H9 (cell line): Measurements from ENCODE around the gene KIF12. TPM values are rescaled to one million over a fixed set of nuclear protein-coding genes. Genes with fewer than 3 reads are reported as not detected.

ENCODE experiments used
- DNase-seq: peaks from one replicate; pipeline ENCODE4 v3.0.0-alpha.2; 2017
- H2AFZ ChIP-seq: one replicate; pipeline ENCODE4 v1.6.1; 2013; ENCODE audit warnings: mild to moderate bottlenecking, low read length, control low read depth, moderate library complexity
- H2AK5ac ChIP-seq: 2 replicates; pipeline ENCODE4 v1.6.1; 2013; ENCODE audit warnings: low read length, control low read depth, mixed read lengths; ENCODE audit not compliant: insufficient read length
- H2BK120ac ChIP-seq: one replicate; pipeline ENCODE4 v1.6.1; 2013; ENCODE audit warnings: low read depth, mild to moderate bottlenecking, low read length, control low read depth, inconsistent platforms; ENCODE audit not compliant: poor library complexity, severe bottlenecking
- H2BK12ac ChIP-seq: 2 replicates; pipeline ENCODE4 v1.6.1; 2013; ENCODE audit warnings: low read length, control low read depth, mixed read lengths, low read depth; ENCODE audit not compliant: insufficient read length
- H2BK15ac ChIP-seq: 2 replicates; pipeline ENCODE4 v1.6.1; 2013; ENCODE audit warnings: low read depth, low read length, control low read depth
- H2BK20ac ChIP-seq: one replicate; pipeline ENCODE4 v1.6.1; 2013; ENCODE audit warnings: low read depth, mild to moderate bottlenecking, low read length, control low read depth, inconsistent platforms; ENCODE audit not compliant: poor library complexity, severe bottlenecking
- H2BK5ac ChIP-seq: 2 replicates; pipeline ENCODE4 v1.6.1; 2013; ENCODE audit warnings: low read length, control low read depth, mixed read lengths; ENCODE audit not compliant: insufficient read length
- H3K14ac ChIP-seq: 2 replicates; pipeline ENCODE4 v1.6.1; 2013; ENCODE audit warnings: low read length, control low read depth; ENCODE audit not compliant: insufficient read depth
- H3K18ac ChIP-seq: 2 replicates; pipeline ENCODE4 v1.6.1; 2013; ENCODE audit warnings: low read depth, mild to moderate bottlenecking, mixed read lengths, low read length, control low read depth; ENCODE audit not compliant: insufficient read length
- H3K23ac ChIP-seq: 2 replicates; pipeline ENCODE4 v1.6.1; 2013; ENCODE audit warnings: low read length, control low read depth, mixed read lengths, low read depth; ENCODE audit not compliant: insufficient read length
- H3K23me2 ChIP-seq: 2 replicates; pipeline ENCODE4 v1.6.1; 2013; ENCODE audit warnings: low read depth, mild to moderate bottlenecking, mixed read lengths, low read length, control low read depth; ENCODE audit not compliant: insufficient read length, poor library complexity, severe bottlenecking
- H3K27ac ChIP-seq: 2 replicates; pipeline ENCODE4 v1.5.1; 2013; ENCODE audit warnings: low read length, control low read depth, mixed read lengths, low read depth; ENCODE audit not compliant: insufficient read length
- H3K27me3 ChIP-seq: 2 replicates; pipeline ENCODE4 v1.6.1; 2013; ENCODE audit warnings: low read length, control low read depth, inconsistent platforms; ENCODE audit not compliant: insufficient read depth
- H3K4ac ChIP-seq: 2 replicates; pipeline ENCODE4 v1.6.1; 2013; ENCODE audit warnings: low read depth, mild to moderate bottlenecking, control low read depth, inconsistent platforms, low read length, moderate library complexity
- H3K4me1 ChIP-seq: 2 replicates; pipeline ENCODE4 v1.6.1; 2013; ENCODE audit warnings: low read length, control low read depth, inconsistent platforms; ENCODE audit not compliant: insufficient read depth
- H3K4me2 ChIP-seq: 2 replicates; pipeline ENCODE4 v1.6.1; 2013; ENCODE audit warnings: low read length, control low read depth, mixed read lengths; ENCODE audit not compliant: insufficient read length, insufficient read depth
- H3K56ac ChIP-seq: 2 replicates; pipeline ENCODE4 v1.6.1; 2013; ENCODE audit warnings: low read depth, mild to moderate bottlenecking, mixed read lengths, low read length, control low read depth; ENCODE audit not compliant: insufficient read length
- H3K79me1 ChIP-seq: 2 replicates; pipeline ENCODE4 v1.6.1; 2013; ENCODE audit warnings: low read depth, mild to moderate bottlenecking, moderate library complexity, low read length, control low read depth, inconsistent platforms; ENCODE audit not compliant: insufficient read depth, poor library complexity, severe bottlenecking
- H3K79me2 ChIP-seq: 2 replicates; pipeline ENCODE4 v1.6.1; 2013; ENCODE audit warnings: low read length, control low read depth, inconsistent platforms; ENCODE audit not compliant: insufficient read depth
- H3K9ac ChIP-seq: 2 replicates; pipeline ENCODE4 v1.6.1; 2013; ENCODE audit warnings: low read length, control low read depth, mixed read lengths; ENCODE audit not compliant: insufficient read length; ENCODE audit errors: extremely low read depth
- H3K9me3 ChIP-seq: one replicate; pipeline ENCODE4 v1.6.1; 2013; ENCODE audit warnings: low read depth, low read length, inconsistent platforms; ENCODE audit not compliant: control insufficient read depth
- H3T11ph ChIP-seq: one replicate; pipeline ENCODE4 v1.6.1; 2013; ENCODE audit warnings: mild to moderate bottlenecking, low read length, control low read depth, inconsistent platforms
- H4K20me1 ChIP-seq: one replicate; pipeline ENCODE4 v1.6.1; 2013; ENCODE audit not compliant: control insufficient read depth, insufficient read length, insufficient read depth
- H4K5ac ChIP-seq: 2 replicates; pipeline ENCODE4 v1.6.1; 2013; ENCODE audit warnings: low read depth, mild to moderate bottlenecking, mixed read lengths, low read length, control low read depth; ENCODE audit not compliant: insufficient read length
- H4K8ac ChIP-seq: replicated peaks from 2 replicates; pipeline ENCODE4 v1.6.1; 2013; ENCODE audit warnings: low read length, control low read depth, mixed read lengths, low read depth; ENCODE audit not compliant: insufficient read length
- H4K91ac ChIP-seq: 2 replicates; pipeline ENCODE4 v1.6.1; 2013; ENCODE audit warnings: low read depth, mild to moderate bottlenecking, moderate library complexity, mixed read lengths, low read length, control low read depth; ENCODE audit not compliant: insufficient read length
- H3K27ac Mint-ChIP-seq, 3 experiments: 2 replicates in 2 of 3; 3 replicates in 1 of 3; pipeline ENCODE4 v1.8.0; 2020 to 2021; ENCODE audit warnings: mixed read lengths in 3 of 3, mild to moderate bottlenecking in 1 of 3, moderate library complexity in 1 of 3
- H3K27me3 Mint-ChIP-seq: 2 replicates; pipeline ENCODE4 v1.8.0; 2021; ENCODE audit warnings: low read depth, mild to moderate bottlenecking, moderate library complexity, mixed read lengths
- H3K36me3 Mint-ChIP-seq, 3 experiments: 2 replicates in 2 of 3; 3 replicates in 1 of 3; pipeline ENCODE4 v1.8.0; 2020 to 2021; ENCODE audit warnings: low read depth in 3 of 3, mixed read lengths in 3 of 3; ENCODE audit not compliant: insufficient read depth in 1 of 3
- H3K4me1 Mint-ChIP-seq, 2 experiments: 2 replicates each; pipeline ENCODE4 v1.8.0; 2020; ENCODE audit warnings: mixed read lengths in 2 of 2
- H3K4me3 Mint-ChIP-seq, 2 experiments: 2 replicates in 1 of 2; 3 replicates in 1 of 2; pipeline ENCODE4 v1.8.0; 2020 to 2021; ENCODE audit warnings: mild to moderate bottlenecking in 2 of 2, mixed read lengths in 2 of 2, moderate library complexity in 1 of 2
- H3K9me3 Mint-ChIP-seq, 2 experiments: 2 replicates in 1 of 2; 3 replicates in 1 of 2; pipeline ENCODE4 v1.8.0; 2020; ENCODE audit warnings: mild to moderate bottlenecking in 2 of 2, mixed read lengths in 2 of 2, moderate library complexity in 1 of 2
- WGBS: extraction: QIAGEN DNeasy Blood & Tissue Kit; methylation state at CpG from one replicate; pipeline ENCODE4 v1.1.7; 2013; ENCODE audit warnings: missing lambda C conversion rate, low lambda C conversion rate, mixed read lengths; ENCODE audit not compliant: insufficient read length; ENCODE audit errors: extremely low coverage; 5-methylcytosine and 5-hydroxymethylcytosine counted together
- total RNA-seq: library from RNA; stranded (reverse); gene quantifications from 2 replicates; pipeline ENCODE4 v1.2.1, GENCODE V29; 2021
- TF ChIP-seq, protein P1 (sequence below): fragments of 200-600 bp; sonication (generic); conservative IDR thresholded peaks from 3 replicates; pipeline ENCODE4 v1.8.0; 2021; ENCODE audit warnings: antibody characterized with exemption, mild to moderate bottlenecking

Gene KIF12
- total RNA-seq, 1 experiment from 2014 or later = 3.3 TPM

DNA sequence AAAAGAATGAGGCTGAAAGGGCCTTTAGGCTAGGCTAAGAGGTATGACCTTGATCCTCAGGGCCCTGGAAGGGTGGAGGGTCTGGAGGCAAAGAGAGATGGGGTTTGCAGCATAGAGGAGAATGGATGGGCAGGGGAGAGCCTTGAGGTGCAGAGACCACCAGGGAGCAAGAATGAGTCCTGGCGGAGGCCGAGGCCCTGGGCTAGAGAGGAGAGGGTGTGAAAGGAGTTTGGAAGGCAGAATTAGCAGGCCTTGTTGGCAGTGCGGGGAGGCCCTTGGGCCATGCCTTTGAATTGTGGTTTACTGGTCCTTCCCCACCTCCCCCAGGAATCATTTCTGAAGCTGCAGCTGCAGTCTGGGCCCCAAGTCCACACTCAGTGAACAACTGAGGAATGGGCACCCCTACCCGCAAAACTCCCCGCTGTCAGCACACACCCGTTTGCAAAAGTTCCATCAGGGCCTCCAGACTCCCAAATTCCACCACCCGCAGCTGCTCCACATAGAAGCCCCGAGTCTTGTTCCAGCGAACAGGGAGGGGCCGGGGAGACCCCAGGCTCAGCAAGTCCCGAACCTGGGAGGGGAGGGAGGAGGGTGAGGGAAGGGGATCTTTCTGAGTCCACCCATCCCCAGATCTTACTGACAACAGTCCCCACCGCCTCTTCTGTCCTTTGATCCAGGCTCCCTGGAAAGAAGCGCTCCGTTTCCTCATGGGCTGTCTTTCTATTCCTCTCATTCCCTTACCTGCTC is 2.1 kb downstream of the KIF12 start:
- Histone ChIP-seq H3K56ac (no peak overlapping the region), H3K79me2 (no peaks in the 10 kb centered on the region), H2BK15ac (no peak overlapping the region), H4K20me1 (no peaks in the 10 kb centered on the region), H4K8ac (no peak overlapping the region), H3K18ac (no peak overlapping the region), H2BK20ac (no peak overlapping the region), H3K27ac (no peak overlapping the region), H3K9ac (no peak overlapping the region), H2AFZ (no peak overlapping the region), H4K91ac (no peak overlapping the region), H3K4me2 (no peak overlapping the region), H3K4me1 (0 out of 2 replicates have a peak, but pooled peaks cover 2% of the 10 kb centered on the region), H3K14ac (no peak overlapping the region), H2AK5ac (no peak overlapping the region), H3T11ph (no peak overlapping the region), H3K27me3 (peaks cover 3% of the 10 kb centered on the region; the same call in 1 of the 2 replicates), H2BK120ac (no peak overlapping the region), H3K23ac (no peak overlapping the region), H2BK5ac (no peak overlapping the region), H3K4ac (no peak overlapping the region), H3K23me2 (peaks cover 7% of the 10 kb centered on the region), H3K79me1 (no peaks in the 10 kb centered on the region), H4K5ac (no peak overlapping the region), H2BK12ac (no peak overlapping the region), H3K9me3 (no peaks in the 10 kb centered on the region)
- DNase-seq = no peak
- H3K36me3 Mint-ChIP-seq = peaks cover 3 to 11% (median 3%) of the 10 kb centered on the region in 3 experiments; a peak in 6 of 7 replicates
- TF ChIP-seq, protein P1, sequence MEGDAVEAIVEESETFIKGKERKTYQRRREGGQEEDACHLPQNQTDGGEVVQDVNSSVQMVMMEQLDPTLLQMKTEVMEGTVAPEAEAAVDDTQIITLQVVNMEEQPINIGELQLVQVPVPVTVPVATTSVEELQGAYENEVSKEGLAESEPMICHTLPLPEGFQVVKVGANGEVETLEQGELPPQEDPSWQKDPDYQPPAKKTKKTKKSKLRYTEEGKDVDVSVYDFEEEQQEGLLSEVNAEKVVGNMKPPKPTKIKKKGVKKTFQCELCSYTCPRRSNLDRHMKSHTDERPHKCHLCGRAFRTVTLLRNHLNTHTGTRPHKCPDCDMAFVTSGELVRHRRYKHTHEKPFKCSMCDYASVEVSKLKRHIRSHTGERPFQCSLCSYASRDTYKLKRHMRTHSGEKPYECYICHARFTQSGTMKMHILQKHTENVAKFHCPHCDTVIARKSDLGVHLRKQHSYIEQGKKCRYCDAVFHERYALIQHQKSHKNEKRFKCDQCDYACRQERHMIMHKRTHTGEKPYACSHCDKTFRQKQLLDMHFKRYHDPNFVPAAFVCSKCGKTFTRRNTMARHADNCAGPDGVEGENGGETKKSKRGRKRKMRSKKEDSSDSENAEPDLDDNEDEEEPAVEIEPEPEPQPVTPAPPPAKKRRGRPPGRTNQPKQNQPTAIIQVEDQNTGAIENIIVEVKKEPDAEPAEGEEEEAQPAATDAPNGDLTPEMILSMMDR = no peak
- H3K9me3 Mint-ChIP-seq = peaks cover 5 to 6% of the 10 kb centered on the region in 2 experiments
- peaks cover 8 to 22% of the 10 kb centered on the region in 2 experiments for H3K4me1 Mint-ChIP-seq
- H3K27ac Mint-ChIP-seq = no peak overlapping the region; a peak in 1 of 7 replicates
- H3K27me3 Mint-ChIP-seq = peaks cover 56% of the 10 kb centered on the region
- peak overlapping the region; percentile 74 to 77 for H3K4me3 Mint-ChIP-seq
- no CpG with 5 or more reads among the region's 14 CpGs for WGBS
